ENCODE results near the gene ASIC2.

Gene ASIC2

DNA sequence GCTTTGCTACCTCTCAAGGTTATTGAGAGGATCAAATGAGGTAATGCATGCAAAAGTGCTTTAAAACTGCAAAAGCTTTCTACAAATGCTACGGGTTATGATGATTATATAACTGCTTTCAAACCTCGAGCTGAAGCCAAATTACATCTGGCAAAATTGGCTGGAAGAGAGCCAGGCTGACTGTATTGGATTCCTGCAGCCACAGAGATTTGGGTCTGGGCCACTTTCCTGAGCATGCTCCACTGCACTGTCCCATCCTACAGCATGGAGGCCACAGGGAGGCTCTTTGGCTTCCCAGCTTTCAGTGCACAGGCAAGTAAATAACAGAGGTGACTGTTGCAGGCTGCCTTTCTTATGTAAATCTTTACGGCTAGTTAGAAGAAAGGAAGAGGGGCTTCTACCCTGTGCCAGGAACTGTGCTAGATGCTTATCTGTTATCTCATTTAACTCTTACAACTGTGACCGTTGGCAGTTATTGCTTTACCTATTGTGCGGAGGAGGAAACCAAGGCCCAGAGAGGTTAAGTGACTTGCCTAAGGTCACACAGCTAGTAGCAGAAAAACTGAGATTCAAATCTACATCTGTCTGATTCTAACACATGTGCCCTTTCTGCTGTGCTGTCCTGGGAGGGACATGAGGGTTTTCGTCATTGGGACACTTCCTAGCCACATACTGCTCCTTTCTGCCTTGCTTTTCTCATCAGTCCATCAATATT lies 179.7 kb downstream of the ASIC2 start:
- no peak overlapping the region for H3K4me3 ChIP-seq (ENCODE audit: low read depth, low read length)
- no peak for TF ChIP-seq CTCF (IDR thresholded peaks at IDR 0.05; ENCODE audit: insufficient read depth, low read depth, low read length, missing control alignments)
- DNase-seq (ENCODE audit: low read depth) = no peak

GRCh38 chr17:33112763-33113162 lies 180.3 kb downstream of the ASIC2 start:
- H3K4me3 ChIP-seq (ENCODE audit: low read depth, low read length) = no peak overlapping the region
- DNase-seq (ENCODE audit: low read depth) = no peak
- TF ChIP-seq CTCF (IDR thresholded peaks at IDR 0.05; ENCODE audit: insufficient read depth, low read depth, low read length, missing control alignments) = no peak

GRCh38 chr17:33109336-33110072 lies 183.6 kb downstream of the ASIC2 start:
- no peak for TF ChIP-seq CTCF (IDR thresholded peaks at IDR 0.05; ENCODE audit: insufficient read depth, low read depth, low read length, missing control alignments)
- no peak for DNase-seq (ENCODE audit: low read depth)
- H3K4me3 ChIP-seq (ENCODE audit: low read depth, low read length) = no peak overlapping the region

DNA sequence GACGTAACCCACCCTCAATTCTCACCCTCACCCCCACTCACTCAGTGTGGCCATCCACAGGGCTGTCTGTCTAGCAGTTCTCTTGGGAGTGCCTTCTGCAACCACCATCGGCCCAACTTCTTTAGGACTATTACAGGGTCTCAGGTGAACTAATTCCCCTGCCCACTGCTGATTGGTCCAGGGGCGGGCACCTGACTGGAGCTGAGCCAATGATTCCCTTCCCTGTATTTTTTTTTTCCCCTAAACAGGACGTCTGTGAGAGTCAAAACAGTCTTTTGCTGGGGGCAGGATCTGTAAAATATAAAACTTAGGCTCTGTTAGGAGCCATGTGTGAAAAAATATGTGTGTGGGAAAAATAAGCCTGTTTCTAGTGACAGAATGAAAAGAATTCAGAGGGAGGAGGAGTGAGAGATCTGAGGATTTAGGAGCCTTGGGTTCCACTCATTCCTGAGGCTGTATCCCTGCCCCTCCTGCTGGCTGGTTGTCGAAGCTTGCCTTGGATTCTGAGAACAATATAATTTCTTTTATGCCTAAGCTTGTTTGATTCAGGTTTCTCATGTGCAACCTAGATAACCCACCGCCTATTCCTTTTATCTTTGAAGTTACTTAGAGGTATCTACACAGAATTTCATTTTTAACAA lies 186.4 kb downstream of the ASIC2 start:
- TF ChIP-seq CTCF (IDR thresholded peaks at IDR 0.05; ENCODE audit: insufficient read depth, low read depth, low read length, missing control alignments) = no peak
- no peak for DNase-seq (ENCODE audit: low read depth)
- H3K4me3 ChIP-seq (ENCODE audit: low read depth, low read length) = no peak overlapping the region

DNA sequence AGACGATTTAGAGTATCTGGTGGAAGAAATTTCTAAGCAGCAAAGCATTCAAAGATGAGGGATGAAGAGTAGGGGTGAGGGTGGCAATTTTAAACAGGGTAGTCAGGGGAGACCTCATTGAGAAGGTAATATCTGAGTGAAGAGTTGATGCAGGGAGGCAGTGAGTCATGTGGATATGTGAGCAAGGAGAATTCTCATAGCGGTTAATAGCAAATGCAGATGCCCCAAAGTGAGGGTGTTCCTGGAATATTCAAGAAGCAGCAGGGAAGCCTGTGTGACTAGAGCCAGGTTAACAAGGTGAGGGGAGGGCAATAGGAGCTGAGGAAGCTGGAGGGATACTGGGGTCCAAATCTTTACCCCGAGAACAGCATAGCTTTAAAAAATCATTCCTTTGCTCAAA lies 187.2 kb downstream of the ASIC2 start:
- no peak for TF ChIP-seq CTCF (IDR thresholded peaks at IDR 0.05; ENCODE audit: insufficient read depth, low read depth, low read length, missing control alignments)
- DNase-seq (ENCODE audit: low read depth) = no peak
- no peak overlapping the region for H3K4me3 ChIP-seq (ENCODE audit: low read depth, low read length)

- H3K4me3 ChIP-seq (ENCODE audit: low read depth, low read length) = no peak overlapping the region
- TF ChIP-seq CTCF (IDR thresholded peaks at IDR 0.05; ENCODE audit: insufficient read depth, low read depth, low read length, missing control alignments) = no peak
- no peak for DNase-seq (ENCODE audit: low read depth)
Measured at GRCh38 chr17:33099906-33100305, 193.2 kb downstream of the ASIC2 start.
